ENCODE data around the gene CFAP46. TPM values are rescaled to one million over a fixed set of nuclear protein-coding genes. Genes with fewer than 3 reads are reported as not detected.
"Not testable (repeated sequence)": the region's sequence is repeated elsewhere in the genome, so short reads cannot be mapped to it uniquely, and the experiment has no call there.

CFAP46 gene
- polyA plus RNA-seq, 1 donor from 2014 or later = 2.6 TPM

DNA sequence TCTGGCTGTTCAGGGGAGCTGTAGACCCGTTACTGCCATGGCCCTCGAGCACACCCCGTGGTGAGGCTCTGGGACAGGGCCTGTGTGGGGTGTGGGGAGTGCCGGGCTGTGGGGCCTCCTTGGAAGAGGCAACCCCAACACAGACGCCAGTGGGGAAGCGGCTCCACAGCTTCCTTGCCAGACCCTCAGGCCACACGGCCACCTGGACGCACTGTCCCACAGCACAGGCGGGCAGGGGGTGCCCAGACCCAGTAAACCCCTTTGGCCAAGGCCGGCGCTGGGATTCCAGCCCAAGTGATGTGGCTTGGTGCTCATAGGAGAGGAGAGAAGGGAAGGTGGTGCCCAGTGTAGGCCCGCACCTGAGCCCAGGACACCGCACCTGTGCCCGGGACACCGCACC lies 143.5 kb downstream of the CFAP46 start:
- H3F3A ChIP-seq (ENCODE audit: insufficient read depth, low read length, poor library complexity, severe bottlenecking) = no peaks in the 10 kb centered on the region
- no peaks in the 10 kb centered on the region for H4K20me1 ChIP-seq (ENCODE audit: insufficient read depth)
- no peaks in the 10 kb centered on the region for H3K79me2 ChIP-seq (replicated peaks; ENCODE audit: insufficient read depth, low read length)
- no peak for TF ChIP-seq POLR2AphosphoS5 (IDR thresholded peaks at IDR 0.05)
- TF ChIP-seq MXI1 (conservative IDR thresholded peaks at IDR 0.05; ENCODE audit: poor library complexity, severe bottlenecking) = no peak
- no peaks in the 10 kb centered on the region for H3K9me2 ChIP-seq (ENCODE audit: insufficient read depth, low read length)
- no peak overlapping the region for H3K27ac ChIP-seq (ENCODE audit: low read length)
- H3K36me3 ChIP-seq (ENCODE audit: insufficient read depth, low read length) = no peaks in the 10 kb centered on the region
- H3K4me3 ChIP-seq (ENCODE audit: low read length) = no peak overlapping the region
- no peaks in the 10 kb centered on the region for H3K27me3 ChIP-seq (ENCODE audit: insufficient read depth, low read depth, low read length)
- H2AFZ ChIP-seq (ENCODE audit: low read depth, low read length) = no peak overlapping the region
- peaks cover 4% of the 10 kb centered on the region for H3K9me3 ChIP-seq (ENCODE audit: low read length)
- H3K9ac ChIP-seq (ENCODE audit: low read length) = no peak overlapping the region
- no peak overlapping the region for H3K4me2 ChIP-seq (ENCODE audit: low read length)

DNA sequence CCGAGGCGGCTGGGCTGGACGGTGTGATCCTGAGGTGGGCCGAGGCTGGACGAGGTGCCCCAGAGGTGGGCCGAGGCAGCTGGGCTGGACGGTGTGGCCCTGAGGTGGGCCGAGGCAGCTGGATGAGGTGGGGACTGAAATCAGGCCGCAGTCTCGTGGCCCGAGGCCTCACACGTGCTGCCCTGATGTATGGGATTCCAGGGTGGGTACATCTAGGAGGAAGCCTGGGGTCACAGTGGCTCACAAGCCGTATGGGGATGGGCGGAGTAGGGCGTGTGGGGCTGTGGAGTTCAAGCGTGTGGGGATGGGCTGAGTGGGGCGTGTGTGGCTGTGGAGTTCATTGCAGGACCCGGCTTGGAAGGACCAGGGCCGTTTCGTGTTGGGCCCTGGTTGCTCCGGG lies 144.0 kb downstream of the CFAP46 start:
- Histone ChIP-seq H4K20me1 (ENCODE audit: insufficient read depth) (no peaks in the 10 kb centered on the region), H3K9me3 (ENCODE audit: low read length) (peaks cover 4% of the 10 kb centered on the region), H2AFZ (ENCODE audit: low read depth, low read length) (no peak overlapping the region), H3K4me3 (ENCODE audit: low read length) (no peak overlapping the region), H3K9me2 (ENCODE audit: insufficient read depth, low read length) (no peaks in the 10 kb centered on the region), H3K9ac (ENCODE audit: low read length) (no peak overlapping the region), H3K79me2 (replicated peaks; ENCODE audit: insufficient read depth, low read length) (no peaks in the 10 kb centered on the region), H3F3A (ENCODE audit: insufficient read depth, low read length, poor library complexity, severe bottlenecking) (no peaks in the 10 kb centered on the region), H3K27me3 (ENCODE audit: insufficient read depth, low read depth, low read length) (no peaks in the 10 kb centered on the region), H3K4me2 (ENCODE audit: low read length) (no peak overlapping the region), H3K36me3 (ENCODE audit: insufficient read depth, low read length) (no peaks in the 10 kb centered on the region), H3K27ac (ENCODE audit: low read length) (no peak overlapping the region)
- TF ChIP-seq EZH2 (IDR thresholded peaks at IDR 0.05; ENCODE audit: borderline replicate concordance, insufficient read depth, low read length, poor library complexity, severe bottlenecking) (no peak), EP300 (conservative IDR thresholded peaks at IDR 0.05; ENCODE audit: poor library complexity, severe bottlenecking) (no peak), TAF1 (IDR thresholded peaks at IDR 0.05; ENCODE audit: low read depth) (no peak), MXI1 (conservative IDR thresholded peaks at IDR 0.05; ENCODE audit: poor library complexity, severe bottlenecking) (no peak), POLR2AphosphoS5 (IDR thresholded peaks at IDR 0.05) (no peak), SMC3 (conservative IDR thresholded peaks at IDR 0.05; ENCODE audit: poor library complexity) (no peak), RAD21 (conservative IDR thresholded peaks at IDR 0.05) (no peak)
- TF ChIP-seq, protein P1, sequence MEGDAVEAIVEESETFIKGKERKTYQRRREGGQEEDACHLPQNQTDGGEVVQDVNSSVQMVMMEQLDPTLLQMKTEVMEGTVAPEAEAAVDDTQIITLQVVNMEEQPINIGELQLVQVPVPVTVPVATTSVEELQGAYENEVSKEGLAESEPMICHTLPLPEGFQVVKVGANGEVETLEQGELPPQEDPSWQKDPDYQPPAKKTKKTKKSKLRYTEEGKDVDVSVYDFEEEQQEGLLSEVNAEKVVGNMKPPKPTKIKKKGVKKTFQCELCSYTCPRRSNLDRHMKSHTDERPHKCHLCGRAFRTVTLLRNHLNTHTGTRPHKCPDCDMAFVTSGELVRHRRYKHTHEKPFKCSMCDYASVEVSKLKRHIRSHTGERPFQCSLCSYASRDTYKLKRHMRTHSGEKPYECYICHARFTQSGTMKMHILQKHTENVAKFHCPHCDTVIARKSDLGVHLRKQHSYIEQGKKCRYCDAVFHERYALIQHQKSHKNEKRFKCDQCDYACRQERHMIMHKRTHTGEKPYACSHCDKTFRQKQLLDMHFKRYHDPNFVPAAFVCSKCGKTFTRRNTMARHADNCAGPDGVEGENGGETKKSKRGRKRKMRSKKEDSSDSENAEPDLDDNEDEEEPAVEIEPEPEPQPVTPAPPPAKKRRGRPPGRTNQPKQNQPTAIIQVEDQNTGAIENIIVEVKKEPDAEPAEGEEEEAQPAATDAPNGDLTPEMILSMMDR (IDR thresholded peaks at IDR 0.05; ENCODE audit: poor library complexity, severe bottlenecking) = no peak

DNA sequence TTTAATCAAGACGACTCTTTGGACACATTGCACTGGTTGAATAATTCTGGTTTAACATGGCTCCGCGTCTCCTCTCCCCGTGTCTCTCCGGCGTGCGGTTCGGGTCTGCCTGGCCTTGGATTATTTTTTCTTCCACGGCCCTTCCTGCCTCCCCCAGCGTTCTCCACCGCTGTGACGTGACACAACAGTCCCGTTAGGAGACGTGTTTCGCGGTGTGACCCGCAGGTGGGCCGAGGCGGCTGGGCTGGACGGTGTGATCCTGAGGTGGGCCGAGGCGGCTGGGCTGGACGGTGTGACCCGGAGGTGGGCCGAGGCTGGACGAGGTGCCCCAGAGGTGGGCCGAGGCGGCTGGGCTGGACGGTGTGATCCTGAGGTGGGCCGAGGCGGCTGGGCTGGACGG lies 144.4 kb downstream of the CFAP46 start:
- H3K27ac ChIP-seq (ENCODE audit: low read length); H3K36me3 ChIP-seq (ENCODE audit: insufficient read depth, low read length); H4K20me1 ChIP-seq (ENCODE audit: insufficient read depth); H3F3A ChIP-seq (ENCODE audit: insufficient read depth, low read length, poor library complexity, severe bottlenecking); H3K4me3 ChIP-seq (ENCODE audit: low read length); H3K79me2 ChIP-seq (replicated peaks; ENCODE audit: insufficient read depth, low read length); H3K9me2 ChIP-seq (ENCODE audit: insufficient read depth, low read length); H3K9me3 ChIP-seq (ENCODE audit: low read length); H3K4me2 ChIP-seq (ENCODE audit: low read length); H3K9ac ChIP-seq (ENCODE audit: low read length); H2AFZ ChIP-seq (ENCODE audit: low read depth, low read length); H3K27me3 ChIP-seq (ENCODE audit: insufficient read depth, low read depth, low read length): not testable (repeated sequence)

DNA sequence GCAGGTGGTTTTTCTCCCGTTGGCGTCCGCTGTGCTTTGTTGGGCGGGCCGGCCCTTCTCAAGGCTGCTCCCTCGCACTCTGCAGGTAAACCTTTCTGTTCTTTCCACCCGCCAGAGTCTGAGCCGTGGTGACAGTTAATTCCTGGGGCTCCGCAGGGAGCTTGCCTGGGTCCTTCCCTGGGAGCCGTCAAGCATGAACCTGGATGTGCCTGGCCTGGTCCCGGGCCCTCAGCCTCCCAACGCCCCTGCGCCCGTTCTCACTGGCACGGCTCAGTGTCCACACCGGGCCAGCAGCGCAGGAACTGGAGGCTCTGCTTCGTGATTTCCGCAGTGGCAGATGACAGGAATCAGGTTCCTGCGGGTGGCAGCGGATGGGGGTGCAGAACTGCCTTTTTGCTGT lies 145.5 kb downstream of the CFAP46 start:
- no peaks in the 10 kb centered on the region for H3F3A ChIP-seq (ENCODE audit: insufficient read depth, low read length, poor library complexity, severe bottlenecking)
- TF ChIP-seq, protein P1 (IDR thresholded peaks at IDR 0.05; ENCODE audit: poor library complexity, severe bottlenecking) = no peak
- TF ChIP-seq EZH2 (IDR thresholded peaks at IDR 0.05; ENCODE audit: borderline replicate concordance, insufficient read depth, low read length, poor library complexity, severe bottlenecking) (no peak), POLR2AphosphoS5 (IDR thresholded peaks at IDR 0.05) (no peak), EP300 (conservative IDR thresholded peaks at IDR 0.05; ENCODE audit: poor library complexity, severe bottlenecking) (no peak), TAF1 (IDR thresholded peaks at IDR 0.05; ENCODE audit: low read depth) (no peak), RAD21 (conservative IDR thresholded peaks at IDR 0.05) (no peak)

More for the DNA sequence above, 145.5 kb downstream of the CFAP46 start:
- H3K36me3 ChIP-seq (ENCODE audit: insufficient read depth, low read length) = no peaks in the 10 kb centered on the region
- no peak overlapping the region for H3K27ac ChIP-seq (ENCODE audit: low read length)
- no peak overlapping the region for H2AFZ ChIP-seq (ENCODE audit: low read depth, low read length)
- no peak overlapping the region for H3K9ac ChIP-seq (ENCODE audit: low read length)
- H3K4me2 ChIP-seq (ENCODE audit: low read length) = no peak overlapping the region
- H3K27me3 ChIP-seq (ENCODE audit: insufficient read depth, low read depth, low read length) = no peaks in the 10 kb centered on the region
- no peak overlapping the region for H3K4me3 ChIP-seq (ENCODE audit: low read length)
- no peaks in the 10 kb centered on the region for H3K9me2 ChIP-seq (ENCODE audit: insufficient read depth, low read length)
- H4K20me1 ChIP-seq (ENCODE audit: insufficient read depth) = no peaks in the 10 kb centered on the region
- no peaks in the 10 kb centered on the region for H3K79me2 ChIP-seq (replicated peaks; ENCODE audit: insufficient read depth, low read length)
- H3K9me3 ChIP-seq (ENCODE audit: low read length) = peaks cover 2% of the 10 kb centered on the region

All from neural cell (in vitro differentiated cells).